WI38 (cell line): ENCODE data around the gene SPTLC3.

Experiments
- H3K4me3 ChIP-seq: 2 replicates; pipeline ENCODE4 v1.5.1; 2011; ENCODE audit warnings: low read depth, mild to moderate bottlenecking, control low read depth, low read length
- TF ChIP-seq, protein P1 (sequence below): IDR thresholded peaks from 2 replicates; pipeline ENCODE4 v1.5.1; 2012; ENCODE audit warnings: low read depth, mild to moderate bottlenecking, control low read depth, low read length

SPTLC3 gene

DNA sequence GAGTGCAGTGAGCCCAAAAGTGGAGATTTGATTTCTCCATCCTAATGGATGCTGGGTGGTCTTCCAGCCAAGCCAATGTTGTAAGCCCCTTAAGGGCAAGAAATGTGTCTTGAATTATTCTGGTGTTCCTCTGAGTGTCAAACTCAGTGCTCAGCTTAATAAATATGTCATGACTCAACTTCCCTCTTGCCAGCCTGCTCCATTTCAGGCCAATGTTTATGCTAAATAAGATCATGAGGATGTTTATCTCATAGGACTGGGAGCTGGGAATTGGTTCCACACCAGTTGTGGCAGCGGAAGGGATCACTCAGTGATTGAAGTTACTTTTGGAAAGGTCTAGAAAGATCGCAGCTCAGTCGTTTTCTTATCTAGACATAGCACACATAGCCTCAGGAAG lies 121.9 kb downstream of the SPTLC3 start:
- H3K4me3 ChIP-seq = no peak overlapping the region
- TF ChIP-seq, protein P1, sequence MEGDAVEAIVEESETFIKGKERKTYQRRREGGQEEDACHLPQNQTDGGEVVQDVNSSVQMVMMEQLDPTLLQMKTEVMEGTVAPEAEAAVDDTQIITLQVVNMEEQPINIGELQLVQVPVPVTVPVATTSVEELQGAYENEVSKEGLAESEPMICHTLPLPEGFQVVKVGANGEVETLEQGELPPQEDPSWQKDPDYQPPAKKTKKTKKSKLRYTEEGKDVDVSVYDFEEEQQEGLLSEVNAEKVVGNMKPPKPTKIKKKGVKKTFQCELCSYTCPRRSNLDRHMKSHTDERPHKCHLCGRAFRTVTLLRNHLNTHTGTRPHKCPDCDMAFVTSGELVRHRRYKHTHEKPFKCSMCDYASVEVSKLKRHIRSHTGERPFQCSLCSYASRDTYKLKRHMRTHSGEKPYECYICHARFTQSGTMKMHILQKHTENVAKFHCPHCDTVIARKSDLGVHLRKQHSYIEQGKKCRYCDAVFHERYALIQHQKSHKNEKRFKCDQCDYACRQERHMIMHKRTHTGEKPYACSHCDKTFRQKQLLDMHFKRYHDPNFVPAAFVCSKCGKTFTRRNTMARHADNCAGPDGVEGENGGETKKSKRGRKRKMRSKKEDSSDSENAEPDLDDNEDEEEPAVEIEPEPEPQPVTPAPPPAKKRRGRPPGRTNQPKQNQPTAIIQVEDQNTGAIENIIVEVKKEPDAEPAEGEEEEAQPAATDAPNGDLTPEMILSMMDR = no peak

DNA sequence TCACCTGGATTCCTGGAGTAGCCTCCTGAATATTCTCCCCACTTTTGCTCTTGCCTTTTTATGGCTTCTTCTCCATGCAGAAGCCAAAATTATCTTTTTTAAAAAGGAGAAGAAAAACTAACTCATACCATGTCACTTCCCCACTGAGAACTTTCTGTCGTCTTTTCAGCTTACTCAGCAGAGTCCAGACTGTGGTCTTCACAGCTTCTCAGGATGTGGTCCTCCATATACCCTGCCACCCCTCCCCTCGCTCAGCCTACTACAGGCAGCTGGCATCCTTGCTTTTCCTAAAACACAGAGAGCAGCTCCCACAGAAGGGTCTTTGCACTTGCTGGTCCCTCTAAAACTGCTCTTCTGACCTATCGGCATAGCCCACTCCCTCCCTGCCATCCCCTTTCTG lies 122.9 kb downstream of the SPTLC3 start:
- H3K4me3 ChIP-seq = no peak overlapping the region
- TF ChIP-seq, protein P1 = no peak

DNA sequence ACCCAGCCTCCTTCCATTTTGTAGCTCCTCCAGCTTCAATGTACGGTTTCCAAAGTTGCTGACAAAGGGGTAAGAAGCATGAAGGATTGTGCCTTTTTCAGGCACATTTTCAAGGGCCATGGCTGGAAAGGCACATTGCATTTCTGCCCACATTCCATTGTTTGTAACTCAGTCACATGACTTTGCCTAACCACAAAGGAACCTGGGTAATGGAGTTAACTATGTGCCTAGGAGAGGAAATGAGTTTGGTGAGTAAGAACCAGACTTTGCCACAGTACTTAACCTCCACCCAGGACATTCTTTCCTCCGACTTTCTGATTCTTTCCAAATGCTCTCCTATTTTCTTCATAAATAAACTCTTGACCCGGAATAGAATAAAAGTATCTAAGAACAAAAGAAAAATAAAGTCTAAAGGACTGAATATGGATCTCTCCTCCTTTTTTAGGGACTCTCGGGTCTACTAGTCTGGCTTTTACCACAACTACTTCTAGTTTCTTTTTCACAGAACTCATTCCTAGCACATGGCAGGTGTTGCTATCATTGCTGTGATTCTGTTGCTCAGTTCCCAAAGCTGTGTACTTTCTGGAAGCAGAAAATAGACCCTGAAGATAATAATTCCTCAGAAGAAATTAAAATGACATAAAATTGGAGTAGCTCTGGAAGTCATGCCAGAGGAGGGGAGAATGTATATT lies 130.8 kb downstream of the SPTLC3 start:
- TF ChIP-seq, protein P1 = no peak
- H3K4me3 ChIP-seq = no peak overlapping the region

DNA sequence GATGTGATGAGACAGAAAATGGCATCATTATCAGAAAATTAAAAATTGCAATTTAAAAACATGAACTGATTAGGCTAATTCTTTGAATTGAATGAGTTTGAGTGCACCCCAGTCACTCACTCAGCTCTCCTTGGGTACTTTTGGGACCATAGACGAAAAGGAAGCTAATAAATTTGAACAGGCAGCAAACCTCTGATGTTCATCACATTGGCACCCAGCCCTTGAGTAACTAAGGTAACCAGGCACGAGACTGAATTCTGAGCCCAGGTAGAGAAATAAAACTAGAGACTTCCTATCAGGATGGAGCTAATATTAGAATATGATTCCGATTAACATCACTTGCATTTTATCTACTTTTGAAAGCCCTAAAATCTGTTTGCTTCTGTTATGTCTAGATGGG lies 131.4 kb downstream of the SPTLC3 start:
- H3K4me3 ChIP-seq = no peak overlapping the region
- TF ChIP-seq, protein P1 = no peak

DNA sequence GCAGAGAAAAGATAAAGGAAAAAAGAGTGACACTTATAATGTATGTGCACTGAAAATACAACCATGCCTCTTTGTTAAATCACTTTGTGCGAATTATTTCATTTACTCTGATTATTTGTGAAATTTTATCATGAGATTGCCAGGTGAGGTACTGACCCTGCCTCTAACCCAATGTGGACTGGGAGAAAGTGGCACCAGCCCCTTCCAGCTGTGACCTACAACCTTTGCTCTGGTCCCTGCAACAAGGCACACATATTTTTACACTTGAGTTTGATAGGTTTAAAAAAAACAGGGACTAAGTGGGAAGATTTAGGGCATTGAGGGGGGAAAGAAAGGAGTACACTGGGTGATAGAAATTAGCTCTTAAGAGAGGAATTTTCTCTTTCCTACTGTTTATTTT lies 132.0 kb downstream of the SPTLC3 start:
- H3K4me3 ChIP-seq = no peak overlapping the region
- TF ChIP-seq, protein P1 = no peak

DNA sequence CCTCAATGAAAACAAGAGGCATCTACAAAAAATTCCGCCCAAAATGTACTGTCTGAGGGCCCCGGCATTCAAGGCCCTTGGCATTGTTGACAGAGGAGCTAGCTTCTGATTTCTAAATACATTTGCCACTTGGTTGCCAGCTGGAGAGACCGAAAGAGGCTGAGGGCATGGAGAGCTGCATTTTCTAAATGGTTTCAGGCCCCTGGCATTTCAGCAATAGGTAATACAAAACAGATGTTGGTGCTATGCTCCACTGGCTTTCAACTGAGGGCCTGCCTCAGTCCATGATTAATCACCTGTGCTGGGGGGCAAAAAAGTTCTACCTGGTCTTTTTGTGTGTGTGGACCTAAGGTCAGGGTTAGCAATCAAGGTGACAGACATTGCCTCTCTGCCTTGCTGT lies 132.8 kb downstream of the SPTLC3 start:
- no peak overlapping the region for H3K4me3 ChIP-seq
- TF ChIP-seq, protein P1 = no peak

DNA sequence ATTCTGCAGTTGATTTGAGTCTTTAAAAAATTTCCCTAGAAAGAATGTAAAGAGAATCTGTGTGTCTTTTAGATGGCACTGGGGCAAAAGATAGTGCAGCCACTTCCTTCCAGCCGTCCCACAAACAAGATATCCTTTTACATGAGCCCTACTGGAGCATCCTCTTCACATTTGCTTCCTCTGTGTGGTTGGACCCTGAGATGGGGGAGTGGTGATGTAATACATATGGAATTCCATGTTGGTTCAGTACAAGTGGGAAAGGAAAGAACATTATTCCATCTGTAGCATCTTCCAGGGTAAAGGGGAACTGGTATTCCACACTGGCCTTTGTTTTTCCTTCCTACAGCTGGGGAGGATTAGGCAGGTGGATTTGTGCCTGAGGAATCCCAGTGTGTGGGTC lies 133.4 kb downstream of the SPTLC3 start:
- H3K4me3 ChIP-seq = no peak overlapping the region
- TF ChIP-seq, protein P1 = no peak
